ENCODE results near the gene MYL6B.

DNA sequence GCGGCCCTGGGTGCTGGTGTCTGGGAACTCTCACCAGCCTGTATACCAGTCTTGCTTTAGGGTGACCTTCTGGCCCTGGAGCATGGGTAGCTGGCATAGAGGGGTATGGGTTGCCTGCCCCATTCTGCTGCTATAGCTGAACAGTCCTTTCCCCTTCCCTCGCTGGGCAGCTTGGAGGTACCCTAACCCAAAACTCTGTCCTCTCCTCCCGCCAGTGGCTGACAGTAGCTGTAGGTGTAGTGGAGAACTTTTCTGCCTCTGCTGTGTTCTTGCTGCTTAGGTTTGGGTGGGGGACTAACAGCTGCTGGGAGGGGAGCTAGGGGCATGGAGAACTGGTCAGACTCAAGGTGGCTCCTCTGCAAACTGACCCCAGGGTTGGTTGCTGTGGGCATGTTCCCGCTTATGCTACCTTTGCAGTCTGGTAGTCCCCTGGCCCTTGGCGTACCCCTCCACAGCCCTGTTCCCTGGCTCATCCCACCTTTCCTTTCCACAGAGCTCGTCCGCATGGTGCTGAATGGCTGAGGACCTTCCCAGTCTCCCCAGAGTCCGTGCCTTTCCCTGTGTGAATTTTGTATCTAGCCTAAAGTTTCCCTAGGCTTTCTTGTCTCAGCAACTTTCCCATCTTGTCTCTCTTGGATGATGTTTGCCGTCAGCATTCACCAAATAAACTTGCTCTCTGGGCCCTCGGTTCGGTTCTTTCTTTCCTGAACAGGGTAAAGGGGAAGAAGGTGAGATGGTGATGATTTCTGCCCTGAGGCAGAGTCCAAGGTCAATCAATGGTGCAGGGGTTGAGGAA is 8.7 kb downstream of the MYL6B start:
- TF ChIP-seq CTCF (IDR thresholded peaks at IDR 0.05) (no peak), POLR2AphosphoS5 (IDR thresholded peaks at IDR 0.05; ENCODE audit: low read depth, low read length) (no peak; the same call in 1 of the 2 replicates), TCF7L2 (IDR thresholded peaks at IDR 0.05; ENCODE audit: low read depth, low read length) (no peak)
- TF ChIP-seq, protein P1, sequence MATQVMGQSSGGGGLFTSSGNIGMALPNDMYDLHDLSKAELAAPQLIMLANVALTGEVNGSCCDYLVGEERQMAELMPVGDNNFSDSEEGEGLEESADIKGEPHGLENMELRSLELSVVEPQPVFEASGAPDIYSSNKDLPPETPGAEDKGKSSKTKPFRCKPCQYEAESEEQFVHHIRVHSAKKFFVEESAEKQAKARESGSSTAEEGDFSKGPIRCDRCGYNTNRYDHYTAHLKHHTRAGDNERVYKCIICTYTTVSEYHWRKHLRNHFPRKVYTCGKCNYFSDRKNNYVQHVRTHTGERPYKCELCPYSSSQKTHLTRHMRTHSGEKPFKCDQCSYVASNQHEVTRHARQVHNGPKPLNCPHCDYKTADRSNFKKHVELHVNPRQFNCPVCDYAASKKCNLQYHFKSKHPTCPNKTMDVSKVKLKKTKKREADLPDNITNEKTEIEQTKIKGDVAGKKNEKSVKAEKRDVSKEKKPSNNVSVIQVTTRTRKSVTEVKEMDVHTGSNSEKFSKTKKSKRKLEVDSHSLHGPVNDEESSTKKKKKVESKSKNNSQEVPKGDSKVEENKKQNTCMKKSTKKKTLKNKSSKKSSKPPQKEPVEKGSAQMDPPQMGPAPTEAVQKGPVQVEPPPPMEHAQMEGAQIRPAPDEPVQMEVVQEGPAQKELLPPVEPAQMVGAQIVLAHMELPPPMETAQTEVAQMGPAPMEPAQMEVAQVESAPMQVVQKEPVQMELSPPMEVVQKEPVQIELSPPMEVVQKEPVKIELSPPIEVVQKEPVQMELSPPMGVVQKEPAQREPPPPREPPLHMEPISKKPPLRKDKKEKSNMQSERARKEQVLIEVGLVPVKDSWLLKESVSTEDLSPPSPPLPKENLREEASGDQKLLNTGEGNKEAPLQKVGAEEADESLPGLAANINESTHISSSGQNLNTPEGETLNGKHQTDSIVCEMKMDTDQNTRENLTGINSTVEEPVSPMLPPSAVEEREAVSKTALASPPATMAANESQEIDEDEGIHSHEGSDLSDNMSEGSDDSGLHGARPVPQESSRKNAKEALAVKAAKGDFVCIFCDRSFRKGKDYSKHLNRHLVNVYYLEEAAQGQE (IDR thresholded peaks at IDR 0.05; ENCODE audit: insufficient read depth in 1 of 2, low read depth in 2 of 2, low read length in 1 of 2) = no peak

Data from Panc1 (cell line).